Pancreas (tissue), 10 donors: ENCODE data around the gene TENM3. TPM values are rescaled to one million over a fixed set of nuclear protein-coding genes. Genes with fewer than 3 reads are reported as not detected.

ENCODE experiments used
- ATAC-seq, 4 donors: fragments of 200-7000 bp; cut with Tn5 transposase; one replicate each; pipeline versions ENCODE4 v1.8.0 to v1.9.1; 2020; ENCODE audit warnings: mild to moderate bottlenecking in 4 of 4, moderate library complexity in 4 of 4
- DNase-seq, 6 donors: peaks; one replicate each; pipeline ENCODE4 v3.0.0-alpha.2; 2020
- FAIRE-seq: peaks from 2 replicates; lab custom pipeline; 2012; peaks lifted over from hg19 to GRCh38; lab: Jason Lieb, UNC
- H3K27ac ChIP-seq, 4 donors: fragments of 200-600 bp; sonication (generic); 1 replicate in 3 of 4; 2 replicates in 1 of 4; pipeline versions ENCODE4 v1.5.0 to v1.8.0; 2020
- H3K27me3 ChIP-seq, 4 donors: fragments of 200-600 bp; one replicate each; pipeline ENCODE4 v1.8.0; 2021
- H3K36me3 ChIP-seq, 3 donors: fragments of 200-600 bp; sonication (generic) in 1 of 3; one replicate each; pipeline versions ENCODE4 v1.5.0 to v1.8.0; 2020 to 2021
- H3K4me1 ChIP-seq, 3 donors: fragments of 200-600 bp; one replicate each; pipeline ENCODE4 v1.8.0; 2021
- H3K4me3 ChIP-seq, 4 donors: fragments of 200-600 bp; sonication (generic) in 2 of 4; one replicate each; pipeline versions ENCODE4 v1.5.0 to v1.8.0; 2020 to 2021
- H3K9me3 ChIP-seq, 4 donors: fragments of 200-600 bp; one replicate each; pipeline ENCODE4 v1.8.0; 2021
- WGBS, 2 donors: extraction: QIAGEN DNeasy Blood & Tissue Kit; methylation state at CpG; one replicate each; pipeline ENCODE4 v1.1.7; 2013; 5-methylcytosine and 5-hydroxymethylcytosine counted together
- intact Hi-C, 3 donors: fragments of 100-400 bp; cut with DNase I; formaldehyde crosslinking; loops; one replicate each; pipeline versions ENCODE4 v1.11.1 to v1.14.2; 2022
- polyA plus RNA-seq, 2 donors: library from polyadenylated mRNA; stranded (reverse); fragments of 200-250 nt; gene quantifications; one replicate each; pipeline ENCODE4 v1.2.3, GENCODE V29; 2013
- total RNA-seq, 6 donors: library from RNA; stranded (reverse); fragmentation: NEBNext Ultra II Directional in 4 of 6; extraction: Animal tissue kit (Norgen Biotek cat#: 25700) in 4 of 6; gene quantifications; one replicate each; pipeline versions ENCODE4 v1.2.1 to v1.2.4, GENCODE V29; 2021 to 2023
- TF ChIP-seq, protein P1 (sequence below), 4 donors: fragments of 200-600 bp; sonication (generic) in 3 of 4; IDR thresholded peaks; one replicate each; pipeline versions ENCODE4 v1.5.0 to v1.8.0; 2021; ENCODE audit warnings: antibody characterized with exemption in 4 of 4
- donor health status: healthy with polysubstance abuse.
- donor health status: DM: no; HTN: no; CAD: no; lungs with moderate emphysema.
- donor health status: DM: no; HTN: no; CAD: no.
- donor health status: control.
- donor health status: control.
- donor health status: Bipolar disorder and iron deficiency.
- donor health status: DM: yes; HTN: yes; CAD: no.
- donor health status: DM: no; HTN: no; CAD: no.
- donor health status: DM: no; HTN: no; CAD: no.
- donor health status: DM: yes; HTN: yes; CAD: no.

TENM3 gene
- total and polyA plus RNA-seq, 8 donors, result 0.99 to 6.1 (median 4.4) TPM

DNA sequence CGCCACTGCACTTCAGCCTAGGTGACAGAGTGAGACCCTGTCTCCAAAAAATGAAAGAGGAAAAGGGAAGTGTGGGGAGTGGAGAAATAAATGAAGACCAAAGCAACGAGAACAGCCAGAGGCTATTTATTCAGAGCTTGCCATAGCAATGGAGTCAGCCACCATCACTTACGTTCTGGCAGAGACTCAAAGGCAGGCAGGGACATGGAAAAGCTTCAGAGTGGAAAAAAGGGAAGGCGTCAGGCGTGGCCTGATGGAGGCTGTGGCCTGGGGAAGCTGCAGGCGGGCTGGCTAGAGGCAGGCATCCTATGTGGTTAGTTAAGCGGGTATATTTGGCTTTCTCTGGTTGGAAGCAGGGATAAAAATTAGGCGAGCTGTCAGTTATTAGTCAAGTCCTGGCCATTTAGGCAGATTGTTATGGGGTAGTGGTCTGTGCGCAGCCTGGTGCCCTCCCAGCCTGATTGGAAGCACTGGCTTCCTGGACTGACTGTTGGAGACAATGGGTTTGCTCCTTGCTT lies 600.7 kb downstream of the TENM3 start:
- Histone ChIP-seq H3K27ac (no peak overlapping the region), H3K4me1 (no peaks in the 10 kb centered on the region), H3K27me3 (no peaks in the 10 kb centered on the region), H3K9me3 (no peaks in the 10 kb centered on the region), H3K36me3 (no peaks in the 10 kb centered on the region), H3K4me3 (no peak overlapping the region)
- intact Hi-C loops, result no loop called here
- TF ChIP-seq, protein P1, sequence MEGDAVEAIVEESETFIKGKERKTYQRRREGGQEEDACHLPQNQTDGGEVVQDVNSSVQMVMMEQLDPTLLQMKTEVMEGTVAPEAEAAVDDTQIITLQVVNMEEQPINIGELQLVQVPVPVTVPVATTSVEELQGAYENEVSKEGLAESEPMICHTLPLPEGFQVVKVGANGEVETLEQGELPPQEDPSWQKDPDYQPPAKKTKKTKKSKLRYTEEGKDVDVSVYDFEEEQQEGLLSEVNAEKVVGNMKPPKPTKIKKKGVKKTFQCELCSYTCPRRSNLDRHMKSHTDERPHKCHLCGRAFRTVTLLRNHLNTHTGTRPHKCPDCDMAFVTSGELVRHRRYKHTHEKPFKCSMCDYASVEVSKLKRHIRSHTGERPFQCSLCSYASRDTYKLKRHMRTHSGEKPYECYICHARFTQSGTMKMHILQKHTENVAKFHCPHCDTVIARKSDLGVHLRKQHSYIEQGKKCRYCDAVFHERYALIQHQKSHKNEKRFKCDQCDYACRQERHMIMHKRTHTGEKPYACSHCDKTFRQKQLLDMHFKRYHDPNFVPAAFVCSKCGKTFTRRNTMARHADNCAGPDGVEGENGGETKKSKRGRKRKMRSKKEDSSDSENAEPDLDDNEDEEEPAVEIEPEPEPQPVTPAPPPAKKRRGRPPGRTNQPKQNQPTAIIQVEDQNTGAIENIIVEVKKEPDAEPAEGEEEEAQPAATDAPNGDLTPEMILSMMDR (IDR thresholded peaks at IDR 0.05), result no peak
- FAIRE-seq (no peak), ATAC-seq (no peak), DNase-seq (no peak)
- 89 to 94% methylated on average over 9 of the region's 9 CpGs for WGBS, 2 donors

DNA sequence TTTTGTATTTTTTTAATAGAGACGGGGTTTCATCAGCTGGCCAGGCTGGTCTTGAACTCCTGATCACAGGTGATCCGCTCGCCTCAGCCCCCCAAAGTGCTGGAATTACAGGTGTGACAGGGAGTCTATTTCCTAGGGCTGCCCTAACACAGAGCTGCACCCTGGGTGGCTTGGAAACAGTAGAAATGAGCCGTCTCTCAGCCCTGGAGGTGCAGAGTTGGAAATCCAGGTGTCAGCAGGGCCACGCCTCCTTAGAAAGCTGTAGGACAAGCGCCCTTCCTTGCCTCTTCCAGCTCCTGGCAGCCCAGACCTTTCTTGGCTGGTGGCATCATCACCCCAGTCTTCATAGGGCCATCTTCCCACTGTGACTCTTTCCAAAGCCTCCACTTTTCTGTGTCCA lies 602.4 kb downstream of the TENM3 start:
- no peaks in the 10 kb centered on the region for H3K27me3 ChIP-seq
- TF ChIP-seq, protein P1 (IDR thresholded peaks at IDR 0.05), result no peak
- H3K36me3 ChIP-seq, result no peaks in the 10 kb centered on the region
- FAIRE-seq, result no peak
- no peak overlapping the region for H3K4me3 ChIP-seq
- intact Hi-C loops, result no loop called here
- no peak overlapping the region for H3K27ac ChIP-seq
- H3K9me3 ChIP-seq, result no peaks in the 10 kb centered on the region
- H3K4me1 ChIP-seq, result no peaks in the 10 kb centered on the region
- 85 to 91% methylated on average over 6 of the region's 6 CpGs for WGBS, 2 donors
- no peak for ATAC-seq
- DNase-seq, result no peak

GRCh38 chr4:182846036-182846435 lies 602.8 kb downstream of the TENM3 start:
- Histone ChIP-seq H3K36me3 (no peaks in the 10 kb centered on the region), H3K27ac (no peak overlapping the region), H3K27me3 (no peaks in the 10 kb centered on the region), H3K4me3 (no peak overlapping the region), H3K9me3 (no peaks in the 10 kb centered on the region), H3K4me1 (no peaks in the 10 kb centered on the region)
- FAIRE-seq (no peak), ATAC-seq (no peak), DNase-seq (peak in 1 of 6 donors; percentile 29)
- intact Hi-C loops, result no loop called here
- 80 to 82% methylated on average over 8 of the region's 8 CpGs for WGBS, 2 donors
- TF ChIP-seq, protein P1 (IDR thresholded peaks at IDR 0.05), result no peak

- intact Hi-C loops, result no loop called here
- Histone ChIP-seq H3K4me1 (no peaks in the 10 kb centered on the region), H3K9me3 (no peaks in the 10 kb centered on the region), H3K36me3 (no peaks in the 10 kb centered on the region), H3K4me3 (no peak overlapping the region), H3K27ac (no peak overlapping the region), H3K27me3 (no peaks in the 10 kb centered on the region)
- TF ChIP-seq, protein P1 (IDR thresholded peaks at IDR 0.05), result no peak
- no peak for ATAC-seq
- FAIRE-seq, result no peak
- DNase-seq, result no peak
- 89 to 93% methylated on average over 27 of the region's 27 CpGs for WGBS, 2 donors
Observed at GRCh38 chr4:182847576-182848450, 604.6 kb downstream of the TENM3 start.

DNA sequence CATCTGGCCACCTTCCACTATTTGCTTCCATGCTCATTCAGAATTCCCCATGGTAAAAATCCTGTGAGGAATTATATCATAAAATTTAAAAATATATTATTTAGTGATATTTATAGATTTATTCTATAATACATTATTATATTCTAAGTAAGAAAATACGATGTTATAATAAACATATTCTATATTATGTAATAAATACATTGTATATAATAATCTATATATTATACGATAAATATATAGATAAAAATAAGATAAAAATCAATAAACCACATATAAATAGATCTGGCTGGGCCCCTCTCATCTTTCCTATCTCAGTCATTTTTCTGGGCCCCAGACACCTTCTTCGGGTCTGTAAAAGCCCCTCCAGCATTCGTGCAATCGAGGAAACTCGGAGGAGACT lies 605.5 kb downstream of the TENM3 start:
- TF ChIP-seq, protein P1 (IDR thresholded peaks at IDR 0.05), result no peak
- H3K27me3 ChIP-seq, result no peaks in the 10 kb centered on the region
- no peaks in the 10 kb centered on the region for H3K9me3 ChIP-seq
- 79 to 94% methylated on average over 6 of the region's 6 CpGs for WGBS, 2 donors
- no peaks in the 10 kb centered on the region for H3K36me3 ChIP-seq
- intact Hi-C loops, result no loop called here
- ATAC-seq (no peak), DNase-seq (no peak), FAIRE-seq (no peak)
- H3K4me3 ChIP-seq, result no peak overlapping the region
- H3K4me1 ChIP-seq, result no peaks in the 10 kb centered on the region
- H3K27ac ChIP-seq, result no peak overlapping the region
